HCT116 (cell line): ENCODE data around the gene GORASP1.

Source experiments
- CEBPB ChIP-seq: IDR thresholded peaks from 2 replicates; pipeline ENCODE4 v1.6.1; 2012; ENCODE audit warnings: low read depth
- CTCF ChIP-seq, 3 experiments: fragments of 200-600 bp in 1 of 3; sonication (generic) in 1 of 3; IDR thresholded peaks in 2 of 3; conservative IDR thresholded peaks in 1 of 3; 2 replicates each; pipeline ENCODE4 v1.5.1; 2012 to 2017; ENCODE audit warnings: low read depth in 2 of 3, low read length in 2 of 3, antibody characterized with exemption in 1 of 3, borderline replicate concordance in 1 of 3, control low read depth in 1 of 3, mild to moderate bottlenecking in 1 of 3, mixed read lengths in 1 of 3, mixed run types in 1 of 3, moderate library complexity in 1 of 3; ENCODE audit not compliant: insufficient read depth in 1 of 3
- EGR1 ChIP-seq: IDR thresholded peaks from 2 replicates; pipeline ENCODE4 v1.6.1; 2012; ENCODE audit warnings: low read depth
- EZH2phosphoT487 ChIP-seq: fragments of 200-600 bp; IDR thresholded peaks from 2 replicates; pipeline ENCODE4 v1.6.1; 2018; ENCODE audit warnings: antibody characterized with exemption, borderline replicate concordance
- POLR2A ChIP-seq: IDR thresholded peaks from 2 replicates; pipeline ENCODE4 v1.7.0; 2011; ENCODE audit warnings: borderline replicate concordance; ENCODE audit not compliant: insufficient read depth, insufficient read length; ENCODE audit errors: extremely low read depth
- RAD21 ChIP-seq: IDR thresholded peaks from 2 replicates; pipeline ENCODE4 v1.6.1; 2012; ENCODE audit warnings: low read depth, mild to moderate bottlenecking
- TF ChIP-seq, protein P1 (sequence below): IDR thresholded peaks from 2 replicates; pipeline ENCODE4 v1.6.1; 2012; ENCODE audit warnings: low read depth

DNA sequence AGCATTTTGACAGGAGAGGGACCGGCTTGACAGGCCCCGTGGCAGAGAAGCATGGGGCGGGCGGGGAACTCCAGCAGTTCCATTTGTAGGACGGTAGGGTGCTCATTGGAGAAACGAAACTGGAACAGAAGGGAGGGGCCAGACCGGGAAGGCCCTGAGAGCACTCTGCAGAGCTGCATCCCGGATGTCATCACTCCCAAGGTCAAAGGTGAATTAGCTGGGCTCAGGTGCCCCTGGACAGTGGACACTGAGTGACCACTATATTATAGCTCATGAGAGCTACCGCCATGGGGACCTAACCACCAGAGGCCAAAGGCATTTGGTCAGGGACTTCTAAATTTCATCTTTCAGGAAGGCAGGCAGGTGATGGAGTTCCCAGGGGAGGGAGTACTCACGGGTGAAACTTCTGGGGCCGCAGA, 38.7 kb upstream of the GORASP1 start:
- TF ChIP-seq CTCF (IDR thresholded peaks at IDR 0.05 in 2 of 3, conservative IDR thresholded peaks at IDR 0.05 in 1 of 3; ENCODE audit: borderline replicate concordance in 1 of 3, insufficient read depth in 1 of 3, low read depth in 2 of 3, low read length in 2 of 3) (no peak), RAD21 (no peak), CEBPB (no peak), EZH2phosphoT487 (no peak), POLR2A (no peak), EGR1 (no peak)
- TF ChIP-seq, protein P1, sequence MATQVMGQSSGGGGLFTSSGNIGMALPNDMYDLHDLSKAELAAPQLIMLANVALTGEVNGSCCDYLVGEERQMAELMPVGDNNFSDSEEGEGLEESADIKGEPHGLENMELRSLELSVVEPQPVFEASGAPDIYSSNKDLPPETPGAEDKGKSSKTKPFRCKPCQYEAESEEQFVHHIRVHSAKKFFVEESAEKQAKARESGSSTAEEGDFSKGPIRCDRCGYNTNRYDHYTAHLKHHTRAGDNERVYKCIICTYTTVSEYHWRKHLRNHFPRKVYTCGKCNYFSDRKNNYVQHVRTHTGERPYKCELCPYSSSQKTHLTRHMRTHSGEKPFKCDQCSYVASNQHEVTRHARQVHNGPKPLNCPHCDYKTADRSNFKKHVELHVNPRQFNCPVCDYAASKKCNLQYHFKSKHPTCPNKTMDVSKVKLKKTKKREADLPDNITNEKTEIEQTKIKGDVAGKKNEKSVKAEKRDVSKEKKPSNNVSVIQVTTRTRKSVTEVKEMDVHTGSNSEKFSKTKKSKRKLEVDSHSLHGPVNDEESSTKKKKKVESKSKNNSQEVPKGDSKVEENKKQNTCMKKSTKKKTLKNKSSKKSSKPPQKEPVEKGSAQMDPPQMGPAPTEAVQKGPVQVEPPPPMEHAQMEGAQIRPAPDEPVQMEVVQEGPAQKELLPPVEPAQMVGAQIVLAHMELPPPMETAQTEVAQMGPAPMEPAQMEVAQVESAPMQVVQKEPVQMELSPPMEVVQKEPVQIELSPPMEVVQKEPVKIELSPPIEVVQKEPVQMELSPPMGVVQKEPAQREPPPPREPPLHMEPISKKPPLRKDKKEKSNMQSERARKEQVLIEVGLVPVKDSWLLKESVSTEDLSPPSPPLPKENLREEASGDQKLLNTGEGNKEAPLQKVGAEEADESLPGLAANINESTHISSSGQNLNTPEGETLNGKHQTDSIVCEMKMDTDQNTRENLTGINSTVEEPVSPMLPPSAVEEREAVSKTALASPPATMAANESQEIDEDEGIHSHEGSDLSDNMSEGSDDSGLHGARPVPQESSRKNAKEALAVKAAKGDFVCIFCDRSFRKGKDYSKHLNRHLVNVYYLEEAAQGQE: no peak
